Activated naive CD8-positive, alpha-beta T cell treated with anti-CD3 and anti-CD28 coated beads for 36 hours (primary cell): ENCODE measurements around the gene COG2. TPM values are rescaled to one million over a fixed set of nuclear protein-coding genes. Genes with fewer than 3 reads are reported as not detected.

Experiments
- DNase-seq: peaks from one replicate; pipeline ENCODE4 v3.0.0; 2021
- H3K27ac Mint-ChIP-seq: one replicate; pipeline ENCODE4 v1.8.0; 2022; ENCODE audit warnings: mild to moderate bottlenecking, moderate library complexity, mixed read lengths
- H3K27me3 Mint-ChIP-seq: one replicate; pipeline ENCODE4 v1.8.0; 2022; ENCODE audit warnings: mild to moderate bottlenecking, mixed read lengths
- H3K36me3 Mint-ChIP-seq: one replicate; pipeline ENCODE4 v1.8.0; 2021; ENCODE audit warnings: mild to moderate bottlenecking, mixed read lengths
- H3K4me1 Mint-ChIP-seq: one replicate; pipeline ENCODE4 v1.8.0; 2021; ENCODE audit warnings: mixed read lengths
- H3K4me3 Mint-ChIP-seq: one replicate; pipeline ENCODE4 v1.8.0; 2022; ENCODE audit warnings: mild to moderate bottlenecking, moderate library complexity, mixed read lengths
- H3K9me3 Mint-ChIP-seq: one replicate; pipeline ENCODE4 v1.8.0; 2022; ENCODE audit warnings: mixed read lengths
- total RNA-seq, 2 experiments: library from RNA; stranded (reverse); gene quantifications; one replicate each; pipeline ENCODE4 v1.2.3, GENCODE V29; 2021

The COG2 gene
- total RNA-seq, 2 experiments from 2014 or later: 41.0 to 41.7 TPM

- no peaks in the 10 kb centered on the region for H3K4me1 Mint-ChIP-seq
- peaks cover 4% of the 10 kb centered on the region for H3K36me3 Mint-ChIP-seq
- H3K9me3 Mint-ChIP-seq: peaks cover 4% of the 10 kb centered on the region
- H3K27me3 Mint-ChIP-seq: peaks cover 9% of the 10 kb centered on the region
- DNase-seq: no peak
- H3K4me3 Mint-ChIP-seq: no peak overlapping the region
- H3K27ac Mint-ChIP-seq: no peak overlapping the region
These were observed 83.2 kb downstream of the COG2 start for GRCh38 chr1:230725256-230726012.

GRCh38 chr1:230728710-230729392, 86.6 kb downstream of the COG2 start:
- H3K4me1 Mint-ChIP-seq: no peaks in the 10 kb centered on the region
- H3K36me3 Mint-ChIP-seq: no peaks in the 10 kb centered on the region
- DNase-seq: no peak
- no peak overlapping the region for H3K27ac Mint-ChIP-seq
- no peaks in the 10 kb centered on the region for H3K9me3 Mint-ChIP-seq
- H3K4me3 Mint-ChIP-seq: no peak overlapping the region
- H3K27me3 Mint-ChIP-seq: peaks cover 11% of the 10 kb centered on the region

- no peak overlapping the region for H3K27ac Mint-ChIP-seq
- no peaks in the 10 kb centered on the region for H3K9me3 Mint-ChIP-seq
- no peaks in the 10 kb centered on the region for H3K36me3 Mint-ChIP-seq
- no peak for DNase-seq
- H3K27me3 Mint-ChIP-seq: peaks cover 20% of the 10 kb centered on the region
- no peak overlapping the region for H3K4me3 Mint-ChIP-seq
- H3K4me1 Mint-ChIP-seq: no peaks in the 10 kb centered on the region
These were observed 88.7 kb downstream of the COG2 start for GRCh38 chr1:230730977-230731376.

DNA sequence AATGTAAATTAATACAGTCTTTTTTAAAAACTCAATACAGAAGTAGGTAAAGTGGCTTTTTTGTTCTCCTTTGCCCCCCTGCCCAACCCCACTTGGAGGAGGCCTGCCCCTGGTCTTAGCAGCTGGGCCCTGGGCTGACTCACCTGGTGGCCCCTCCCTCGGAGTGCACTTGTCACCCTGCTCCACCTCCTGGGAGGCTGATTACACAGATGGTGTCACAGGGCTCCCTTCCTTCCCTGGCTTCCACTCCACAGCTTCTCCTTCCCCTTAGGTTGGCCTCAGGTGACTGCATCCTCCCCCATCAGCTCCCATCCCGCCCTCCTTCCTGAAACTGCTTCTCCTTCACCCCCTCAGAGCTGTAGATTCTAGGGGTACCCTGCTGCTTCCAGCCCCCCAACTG, 93.2 kb downstream of the COG2 start:
- no peak overlapping the region for H3K4me3 Mint-ChIP-seq
- DNase-seq: no peak
- peaks cover 1% of the 10 kb centered on the region for H3K9me3 Mint-ChIP-seq
- no peaks in the 10 kb centered on the region for H3K36me3 Mint-ChIP-seq
- peaks cover 24% of the 10 kb centered on the region for H3K27me3 Mint-ChIP-seq
- H3K27ac Mint-ChIP-seq: no peak overlapping the region
- H3K4me1 Mint-ChIP-seq: no peaks in the 10 kb centered on the region

- Mint-ChIP-seq H3K4me3 (no peak overlapping the region), H3K9me3 (peaks cover 1% of the 10 kb centered on the region), H3K36me3 (no peaks in the 10 kb centered on the region), H3K4me1 (no peaks in the 10 kb centered on the region), H3K27ac (no peak overlapping the region), H3K27me3 (peaks cover 19% of the 10 kb centered on the region)
- no peak for DNase-seq
These were observed 95.5 kb downstream of the COG2 start for GRCh38 chr1:230737622-230738262.

DNA sequence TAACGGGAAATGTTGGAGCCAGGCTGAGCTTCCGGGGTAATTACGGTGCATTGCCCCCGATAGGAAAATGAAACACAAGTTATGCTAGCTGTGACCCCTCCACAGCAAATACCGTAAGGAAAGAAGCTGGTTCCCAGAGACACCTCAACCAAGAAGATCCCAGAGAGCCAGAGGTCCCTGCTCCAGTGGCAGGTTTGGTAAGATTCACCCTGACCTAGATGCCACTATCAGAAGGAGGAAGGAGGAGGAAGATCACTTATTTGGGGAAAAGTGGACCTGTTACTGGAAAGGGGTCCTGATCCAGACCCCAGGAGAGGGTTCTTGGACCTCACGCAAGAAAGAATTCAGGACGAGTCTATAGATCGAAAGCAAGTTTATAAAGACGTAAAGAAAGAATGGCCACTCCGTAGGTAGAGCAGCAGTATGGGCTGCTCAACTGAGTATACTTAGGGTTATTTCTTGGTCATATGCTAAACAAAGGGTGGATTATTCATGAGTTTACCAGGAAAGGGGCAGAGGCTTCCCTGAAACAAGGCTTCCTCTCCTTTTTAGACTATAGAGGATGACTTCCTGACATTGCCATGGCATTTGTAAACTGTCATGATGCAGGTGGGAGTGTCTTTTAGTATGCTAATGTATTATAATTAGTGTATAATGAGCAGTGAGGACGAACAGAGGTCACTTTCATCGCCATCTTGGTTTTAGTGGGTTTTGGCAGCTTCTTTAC, 97.4 kb downstream of the COG2 start:
- Mint-ChIP-seq H3K9me3 (peaks cover 1% of the 10 kb centered on the region), H3K4me3 (no peak overlapping the region), H3K27me3 (peaks cover 13% of the 10 kb centered on the region), H3K36me3 (no peaks in the 10 kb centered on the region), H3K4me1 (no peaks in the 10 kb centered on the region), H3K27ac (no peak overlapping the region)
- DNase-seq: no peak

Other genes starting within 250 kb of the COG2 start
- gene PGBD5, start 216.1 kb upstream of the COG2 start, total RNA-seq: not detected
- gene AGT, start 71.6 kb downstream of the COG2 start, total RNA-seq: not detected
- not detected for gene CAPN9, start 104.9 kb downstream of the COG2 start, total RNA-seq
- gene C1orf198, start 226.0 kb downstream of the COG2 start, total RNA-seq: 1 to 10 TPM; 5.8 to 6.7 TPM